HCT116 (cell line): Measurements from ENCODE around the gene GBGT1. TPM values are rescaled to one million over a fixed set of nuclear protein-coding genes. Genes with fewer than 3 reads are reported as not detected.

Experiments used
- ATAC-seq: fragments of 200-7000 bp; cut with Tn5 transposase; 2 replicates; pipeline ENCODE4 v1.9.1; 2020; ENCODE audit warnings: mild to moderate bottlenecking, moderate library complexity
- BruUV-seq: library from RNA; stranded (reverse); fragments of 400-500 nt; replicated peaks from 2 replicates; lab custom pipeline; 2021; lab: Mats Ljungman, UMichigan
- CTCF ChIA-PET: fragments of 300-600 bp; sonication (Branson Sonifier 250); formaldehyde crosslinking; loops from one replicate; lab custom pipeline; 2021; ENCODE audit warnings: antibody characterized with exemption; lab: Charles Lee
- POLR2A ChIA-PET: fragments of 300-600, 350-600 bp; sonication (Branson Sonifier 250); formaldehyde crosslinking; loops from one replicate; lab custom pipeline; 2021; ENCODE audit warnings: antibody characterized with exemption; lab: Charles Lee
- RAD21 ChIA-PET, 2 experiments: fragments of 300-600 bp; sonication (Branson Sonifier 250); formaldehyde crosslinking; loops; one replicate each; lab custom pipeline; 2023; ENCODE audit warnings: low total read pairs in 2 of 2; ENCODE audit not compliant: uncharacterized antibody in 2 of 2, unreplicated experiment in 2 of 2, low non-redundant PET in 1 of 2; lab: Charles Lee
- DNase-seq: peaks from one replicate; pipeline ENCODE4 v3.0.0-alpha.2; 2010; ENCODE audit warnings: low read depth, low spot score
- H2AFZ ChIP-seq: fragments of 200-600 bp; shearing (Covaris generic), sonication (generic); 2 replicates; pipeline ENCODE4 v1.6.1; 2017; ENCODE audit warnings: low read depth, mixed run types, mixed read lengths, antibody characterized with exemption, low read length; ENCODE audit not compliant: poor library complexity, severe bottlenecking
- H3K27ac ChIP-seq: 2 replicates; pipeline ENCODE4 v1.5.1; 2012; ENCODE audit warnings: low read depth, low read length
- H3K27me3 ChIP-seq: fragments of 200-600 bp; sonication (generic); 2 replicates; pipeline ENCODE4 v1.6.1; 2016; ENCODE audit warnings: mixed run types, low read length, mixed read lengths; ENCODE audit not compliant: insufficient read depth
- H3K36me3 ChIP-seq, 2 experiments: fragments of 200-500 bp in 1 of 2; fragments of 200-600 bp in 1 of 2; sonication (Bioruptor generic) in 1 of 2; sonication (generic) in 1 of 2; 2 replicates each; pipeline versions ENCODE4 v1.5.1 to v1.6.1; 2014 to 2016; ENCODE audit warnings: low read length in 2 of 2, inconsistent platforms in 1 of 2, mixed read lengths in 1 of 2, mixed run types in 1 of 2; ENCODE audit not compliant: insufficient read depth in 2 of 2, control insufficient read depth in 1 of 2
- H3K4me1 ChIP-seq, 2 experiments: fragments of 200-600 bp in 1 of 2; sonication (generic) in 1 of 2; 2 replicates each; pipeline versions ENCODE4 v1.5.1 to v1.6.1; 2012 to 2017; ENCODE audit warnings: low read length in 2 of 2, inconsistent platforms in 1 of 2, mild to moderate bottlenecking in 1 of 2, mixed read lengths in 1 of 2, mixed run types in 1 of 2, moderate library complexity in 1 of 2; ENCODE audit not compliant: insufficient read depth in 2 of 2, control insufficient read depth in 1 of 2
- H3K4me2 ChIP-seq: fragments of 200-600 bp; sonication (generic); 2 replicates; pipeline ENCODE4 v1.6.1; 2017; ENCODE audit warnings: mixed run types, low read length, mixed read lengths
- H3K4me3 ChIP-seq, 2 experiments: fragments of 200-600 bp in 1 of 2; sonication (generic) in 1 of 2; replicated peaks in 1 of 2; 2 replicates each; pipeline ENCODE4 v1.5.1; 2011 to 2016; ENCODE audit warnings: low read length in 2 of 2, control low read depth in 1 of 2, low read depth in 1 of 2, mild to moderate bottlenecking in 1 of 2, mixed read lengths in 1 of 2, mixed run types in 1 of 2
- H3K79me2 ChIP-seq: fragments of 200-600 bp; sonication (generic); 2 replicates; pipeline ENCODE4 v1.6.1; 2017; ENCODE audit warnings: mild to moderate bottlenecking, mixed run types, low read length, moderate library complexity, mixed read lengths; ENCODE audit not compliant: insufficient read depth
- H3K9ac ChIP-seq: fragments of 200-600 bp; sonication (generic); 2 replicates; pipeline ENCODE4 v1.6.1; 2016; ENCODE audit warnings: low read length, mixed read lengths
- H3K9me2 ChIP-seq: fragments of 200-600 bp; sonication (generic), shearing (Covaris generic); 2 replicates; pipeline ENCODE4 v1.6.1; 2017; ENCODE audit warnings: mixed run types, mild to moderate bottlenecking, moderate library complexity; ENCODE audit not compliant: insufficient read depth
- H3K9me3 ChIP-seq, 2 experiments: fragments of 200-500 bp in 1 of 2; fragments of 200-600 bp in 1 of 2; sonication (Bioruptor generic) in 1 of 2; sonication (generic) in 1 of 2; 2 replicates each; pipeline ENCODE4 v1.6.1; 2014 to 2017; ENCODE audit warnings: low read length in 2 of 2, mixed read lengths in 2 of 2, inconsistent platforms in 1 of 2, low read depth in 1 of 2, mild to moderate bottlenecking in 1 of 2, mixed run types in 1 of 2, moderate library complexity in 1 of 2; ENCODE audit not compliant: control insufficient read depth in 1 of 2, insufficient read depth in 1 of 2
- H4K20me1 ChIP-seq: fragments of 200-600 bp; sonication (generic), shearing (Covaris generic); 2 replicates; pipeline ENCODE4 v1.6.1; 2017; ENCODE audit warnings: mixed run types, mild to moderate bottlenecking, moderate library complexity; ENCODE audit not compliant: insufficient read depth
- CBX3 ChIP-seq: IDR thresholded peaks from 2 replicates; pipeline ENCODE4 v1.6.1; 2012; ENCODE audit warnings: low read depth
- EZH2 ChIP-seq: fragments of 200-600 bp; sonication (generic); IDR thresholded peaks from 2 replicates; pipeline ENCODE4 v1.6.1; 2017; ENCODE audit warnings: antibody characterized with exemption, mixed run types
- POLR2A ChIP-seq: IDR thresholded peaks from 2 replicates; pipeline ENCODE4 v1.7.0; 2011; ENCODE audit warnings: borderline replicate concordance; ENCODE audit not compliant: insufficient read depth, insufficient read length; ENCODE audit errors: extremely low read depth
- POLR2AphosphoS5 ChIP-seq: IDR thresholded peaks from 2 replicates; pipeline ENCODE4 v1.6.1; 2011; ENCODE audit warnings: mild to moderate bottlenecking, low read depth, low read length, moderate library complexity
- RAD21 ChIP-seq: IDR thresholded peaks from 2 replicates; pipeline ENCODE4 v1.6.1; 2012; ENCODE audit warnings: low read depth, mild to moderate bottlenecking
- REST ChIP-seq: IDR thresholded peaks from 2 replicates; pipeline ENCODE4 v1.6.1; 2012; ENCODE audit warnings: low read depth
- SIN3A ChIP-seq: IDR thresholded peaks from 2 replicates; pipeline ENCODE4 v1.6.1; 2012; ENCODE audit warnings: low read depth
- SP1 ChIP-seq: IDR thresholded peaks from 2 replicates; pipeline ENCODE4 v1.6.1; 2012; ENCODE audit warnings: low read depth
- SRF ChIP-seq: IDR thresholded peaks from 2 replicates; pipeline ENCODE4 v1.6.1; 2012; ENCODE audit warnings: low read depth
- YY1 ChIP-seq: IDR thresholded peaks from 2 replicates; pipeline ENCODE4 v1.6.1; 2011; ENCODE audit warnings: low read length, low read depth, moderate library complexity, mild to moderate bottlenecking; ENCODE audit not compliant: insufficient replicate concordance; ENCODE audit errors: extremely low read depth
- ZFX ChIP-seq: fragments of 450-650 bp; IDR thresholded peaks from 2 replicates; pipeline ENCODE4 v1.6.1; 2017
- ZNF274 ChIP-seq: fragments of 200-500 bp; sonication (Bioruptor generic); IDR thresholded peaks from 2 replicates; pipeline ENCODE4 v1.6.1; 2014; ENCODE audit warnings: mild to moderate bottlenecking, low read depth, low read length, inconsistent platforms
- intact Hi-C: fragments of 100-400 bp; cut with micrococcal nuclease; formaldehyde crosslinking; loops from 2 replicates; pipeline ENCODE4 v1.10.0; 2022
- total RNA-seq: library from RNA; stranded (reverse); gene quantifications from one replicate; pipeline ENCODE4 v1.2.1, GENCODE V29; 2021; ENCODE audit not compliant: unreplicated experiment

GBGT1 gene
- total RNA-seq, 1 experiment from 2014 or later: 0.34 TPM

DNA sequence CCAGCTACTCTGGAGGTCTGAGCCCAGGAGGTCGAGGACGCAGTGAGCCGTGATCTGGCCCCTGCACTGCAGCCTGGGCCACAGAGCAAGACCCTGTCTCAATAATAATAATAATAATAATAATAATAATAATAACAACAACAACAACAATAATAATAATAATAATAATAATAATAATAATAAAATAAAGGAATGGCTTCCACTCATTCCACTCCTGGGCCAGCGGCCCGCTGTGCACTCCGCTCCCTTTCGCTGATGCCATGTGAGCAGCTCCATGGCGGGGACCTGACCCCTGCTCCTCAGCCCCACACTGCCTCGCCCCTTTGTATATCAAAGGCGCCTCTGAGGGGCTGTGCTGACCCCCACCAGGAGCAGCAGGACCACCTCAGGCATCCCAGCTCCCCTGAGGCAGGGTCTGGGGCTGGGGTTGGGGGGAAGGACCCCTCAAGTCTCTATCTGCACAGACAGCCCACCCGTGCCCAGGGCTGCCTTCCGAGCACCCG, 20.0 kb downstream of the GBGT1 start:
- Histone ChIP-seq H3K9me2 (no peaks in the 10 kb centered on the region), H3K27me3 (no peaks in the 10 kb centered on the region), H3K4me1 (peaks cover 14 to 49% of the 10 kb centered on the region in 2 experiments), H4K20me1 (no peaks in the 10 kb centered on the region; the same call in 1 of the 2 replicates), H3K9me3 (no peaks in the 10 kb centered on the region), H3K36me3 (no peaks in the 10 kb centered on the region), H3K79me2 (peaks cover 79% of the 10 kb centered on the region), H2AFZ (no peak overlapping the region), H3K4me3 (no peak overlapping the region), H3K9ac (peak overlapping the region; percentile 45), H3K4me2 (peak overlapping the region; percentile 65), H3K27ac (peak overlapping the region; percentile 38; the same call in 1 of the 2 replicates)
- no peak for ATAC-seq
- CTCF ChIA-PET: interaction anchor here (0.7 to 3.2 kb wide), 20 partner anchors 9 to 316 kb away, joined by 3 to 61 read pairs (median 6); partner anchors contain the start of genes CACFD1, GTF3C5 and RALGDS
- RAD21 ChIA-PET: interaction anchor here (0.7 to 1.5 kb wide), 8 partner anchors 8 to 343 kb away, joined by 3 to 4 read pairs (median 3); no protein-coding TSS in a partner anchor
- no TSS peak for BruUV-seq
- TF ChIP-seq YY1: no peak
- TF ChIP-seq SP1: no peak
- no peak for TF ChIP-seq EZH2
- no peak for TF ChIP-seq RAD21
- no peak for TF ChIP-seq SRF
- no peak for TF ChIP-seq SIN3A
- TF ChIP-seq ZFX: no peak
- no peak for TF ChIP-seq ZNF274
- no peak for TF ChIP-seq CBX3
- no peak for TF ChIP-seq POLR2AphosphoS5
- no peak for TF ChIP-seq REST
- TF ChIP-seq POLR2A: no peak
- intact Hi-C loops: loop anchor here (1.0 to 2.0 kb wide), 2 partner anchors 40 to 103 kb away; no protein-coding TSS in a partner anchor
- POLR2A ChIA-PET: interaction anchor here (1.0 to 1.1 kb wide), 2 partner anchors 8 to 113 kb away, joined by 3 read pairs; partner anchors contain the start of gene GTF3C5
- no peak for DNase-seq
